ENCODE data around the gene CELF6.

Gene CELF6

DNA sequence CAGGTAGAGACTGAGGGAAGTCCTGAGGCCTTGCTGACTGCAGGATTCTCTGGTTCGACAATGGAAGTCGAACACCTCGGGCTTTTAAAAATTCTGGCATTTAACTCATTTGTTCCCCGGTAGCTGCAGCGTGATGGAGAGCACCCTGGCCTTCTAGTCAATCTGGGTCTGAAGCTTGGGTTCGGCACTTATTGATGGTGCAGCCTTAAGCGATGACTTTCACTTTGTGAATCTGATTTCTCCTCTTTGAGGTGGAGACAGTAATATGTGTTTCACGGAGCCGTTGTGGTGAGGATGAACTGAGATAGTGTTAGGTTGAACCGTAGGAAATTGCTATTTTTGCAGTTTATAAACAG lies 47.0 kb downstream of the CELF6 start:
- Histone ChIP-seq H3K4me2 (peak overlapping the region; percentile 36; the same call in 1 of the 2 replicates), H3K27ac (no peak overlapping the region; the same call in 1 of the 2 replicates), H3K4me1 (ENCODE audit: low read depth, poor library complexity, severe bottlenecking) (peaks cover 20% of the 10 kb centered on the region), H3K4me3 (IDR thresholded peaks at IDR 0.05; ENCODE audit: insufficient read depth, low read depth, low read length) (no peak overlapping the region), H2AFZ (ENCODE audit: low read depth) (peak overlapping the region; percentile 71), H3K36me3 (ENCODE audit: insufficient read depth) (no peaks in the 10 kb centered on the region), H3K27me3 (ENCODE audit: insufficient read depth, low read depth) (no peaks in the 10 kb centered on the region), H4K20me1 (ENCODE audit: insufficient read depth) (no peaks in the 10 kb centered on the region), H3K9ac (peak overlapping the region; percentile 12; the same call in 1 of the 2 replicates), H3K79me2 (ENCODE audit: insufficient read depth, low read depth) (peaks cover 15% of the 10 kb centered on the region; the same call in 1 of the 2 replicates)
- peak; percentile 11; the same call in 1 of the 2 replicates for TF ChIP-seq CTCF (conservative IDR thresholded peaks at IDR 0.05; ENCODE audit: low read depth, low read length)

DNA sequence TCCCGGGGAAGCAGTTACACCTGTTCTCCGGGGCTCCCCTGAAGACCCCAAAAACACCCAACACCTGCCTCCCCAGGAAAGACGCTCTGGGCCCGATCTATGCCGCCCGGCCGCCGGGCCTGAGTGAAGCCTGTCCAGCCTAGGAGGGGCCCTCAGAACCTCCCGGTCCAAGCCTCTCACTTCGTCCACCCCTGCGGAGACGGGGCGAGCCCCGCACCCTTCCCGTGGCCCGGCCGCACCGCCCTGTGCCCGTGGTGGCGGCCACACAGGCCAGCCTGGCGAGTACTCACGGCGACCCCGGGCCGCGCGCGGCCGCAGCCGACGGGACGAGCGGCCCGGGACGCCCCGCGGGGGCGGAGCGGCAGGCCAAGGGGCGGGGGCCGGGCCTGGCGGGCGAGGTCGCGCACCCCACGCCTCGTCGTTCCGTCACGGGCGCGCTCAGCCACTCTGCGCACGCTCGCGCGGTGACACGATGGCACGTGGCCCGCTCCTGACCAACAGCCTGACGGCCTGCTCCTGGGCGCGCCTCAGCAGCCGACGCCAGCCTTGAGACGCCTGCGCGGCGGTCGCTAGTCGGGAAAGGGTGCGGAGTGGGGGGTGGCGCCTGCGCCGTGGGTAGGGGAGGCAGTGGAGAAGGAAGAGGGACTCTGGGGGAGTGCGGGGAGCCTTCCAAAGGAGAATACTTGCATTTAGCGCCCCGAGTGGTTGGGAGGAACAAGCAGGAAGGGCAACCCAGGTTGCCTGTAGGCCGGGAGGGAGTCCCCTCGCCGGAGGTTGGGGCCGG lies 47.6 kb downstream of the CELF6 start, which contains the start of gene PARP6:
Gene PARP6, minus strand, starts transcription at position 342 of the 784 bp plus-strand sequence. CDS start 5,077 bp downstream, outside the sequence.
- H2AFZ ChIP-seq (ENCODE audit: low read depth) = peak within 1 kb of the TSS; percentile 71
- no peaks in the 10 kb centered on the region for H4K20me1 ChIP-seq (ENCODE audit: insufficient read depth)
- no peak within 1 kb of the TSS for H3K4me3 ChIP-seq (IDR thresholded peaks at IDR 0.05; ENCODE audit: insufficient read depth, low read depth, low read length)
- peak within 1 kb of the TSS; percentile 68 for H3K9ac ChIP-seq
- no peaks in the 10 kb centered on the region for H3K27me3 ChIP-seq (ENCODE audit: insufficient read depth, low read depth)
- peak within 1 kb of the TSS; percentile 89 for H3K4me2 ChIP-seq
- peak; percentile 51 for TF ChIP-seq CTCF (conservative IDR thresholded peaks at IDR 0.05; ENCODE audit: low read depth, low read length)
- H3K79me2 ChIP-seq (ENCODE audit: insufficient read depth, low read depth) = peaks cover 15% of the 10 kb centered on the region; the same call in 1 of the 2 replicates
- H3K27ac ChIP-seq = peak within 1 kb of the TSS; percentile 20; the same call in 1 of the 2 replicates
- H3K36me3 ChIP-seq (ENCODE audit: insufficient read depth) = no peaks in the 10 kb centered on the region
- peaks cover 20% of the 10 kb centered on the region for H3K4me1 ChIP-seq (ENCODE audit: low read depth, poor library complexity, severe bottlenecking)

GRCh38 chr15:72271895-72272212 lies 48.1 kb downstream of the CELF6 start:
- Histone ChIP-seq H3K27ac (peak overlapping the region; percentile 20; the same call in 1 of the 2 replicates), H3K4me1 (ENCODE audit: low read depth, poor library complexity, severe bottlenecking) (peaks cover 20% of the 10 kb centered on the region), H3K36me3 (ENCODE audit: insufficient read depth) (no peaks in the 10 kb centered on the region), H3K79me2 (ENCODE audit: insufficient read depth, low read depth) (peaks cover 15% of the 10 kb centered on the region; the same call in 1 of the 2 replicates), H3K4me3 (IDR thresholded peaks at IDR 0.05; ENCODE audit: insufficient read depth, low read depth, low read length) (no peak overlapping the region), H3K4me2 (peak overlapping the region; percentile 89), H3K9ac (peak overlapping the region; percentile 68), H4K20me1 (ENCODE audit: insufficient read depth) (no peaks in the 10 kb centered on the region), H2AFZ (ENCODE audit: low read depth) (peak overlapping the region; percentile 64; the same call in 1 of the 2 replicates), H3K27me3 (ENCODE audit: insufficient read depth, low read depth) (no peaks in the 10 kb centered on the region)
- no peak for TF ChIP-seq CTCF (conservative IDR thresholded peaks at IDR 0.05; ENCODE audit: low read depth, low read length)

DNA sequence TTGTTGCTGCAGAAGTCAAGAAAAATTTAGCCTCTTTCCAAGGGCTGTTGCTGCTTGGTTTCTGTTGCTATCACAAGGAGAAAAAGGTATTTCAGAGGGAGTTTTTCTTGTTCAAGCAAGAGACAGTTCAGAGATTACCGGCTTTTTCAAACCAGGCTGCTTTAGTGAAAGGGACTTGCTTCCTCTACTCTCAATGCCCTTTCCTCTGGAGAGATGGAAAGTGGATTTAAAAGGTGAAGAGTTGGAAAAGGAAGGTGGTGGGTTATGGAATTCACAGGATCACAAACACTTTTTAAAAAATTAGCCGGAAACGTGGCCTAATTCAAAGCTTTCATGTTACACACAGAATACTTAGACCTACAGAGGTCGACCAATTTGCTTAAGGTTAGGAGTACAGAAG lies 48.7 kb downstream of the CELF6 start:
- Histone ChIP-seq H3K27me3 (ENCODE audit: insufficient read depth, low read depth) (no peaks in the 10 kb centered on the region), H3K4me1 (ENCODE audit: low read depth, poor library complexity, severe bottlenecking) (peaks cover 20% of the 10 kb centered on the region), H2AFZ (ENCODE audit: low read depth) (no peak overlapping the region), H3K27ac (no peak overlapping the region), H3K36me3 (ENCODE audit: insufficient read depth) (no peaks in the 10 kb centered on the region; the same call in 1 of the 2 replicates), H3K4me2 (peak overlapping the region; percentile 89), H3K79me2 (ENCODE audit: insufficient read depth, low read depth) (peaks cover 15% of the 10 kb centered on the region; the same call in 1 of the 2 replicates), H3K9ac (no peak overlapping the region), H3K4me3 (IDR thresholded peaks at IDR 0.05; ENCODE audit: insufficient read depth, low read depth, low read length) (no peak overlapping the region), H4K20me1 (ENCODE audit: insufficient read depth) (no peaks in the 10 kb centered on the region)
- TF ChIP-seq CTCF (conservative IDR thresholded peaks at IDR 0.05; ENCODE audit: low read depth, low read length) = no peak
